Measurements from ENCODE around the gene GMDS.

Gene GMDS

GRCh38 chr6:1597924-1598323 lies 647.5 kb downstream of the GMDS start:
- Histone ChIP-seq H3K27ac (ENCODE audit: low read depth in 2 of 2, low read length in 2 of 2) (no peak overlapping the region), H3K4me1 (ENCODE audit: control insufficient read depth in 2 of 2, insufficient read depth in 2 of 2, low read length in 2 of 2) (peaks cover 7 to 8% of the 10 kb centered on the region in 2 donors), H3K36me3 (ENCODE audit: control insufficient read depth in 2 of 2, insufficient read depth in 2 of 2, low read length in 2 of 2) (no peaks in the 10 kb centered on the region), H3K9me3 (ENCODE audit: control insufficient read depth in 2 of 2, low read length in 2 of 2) (no peaks in the 10 kb centered on the region), H3K4me3 (ENCODE audit: low read length in 2 of 2) (no peak overlapping the region), H3K9ac (ENCODE audit: low read depth in 1 of 2, low read length in 2 of 2) (no peak overlapping the region), H3K27me3 (ENCODE audit: control insufficient read depth in 2 of 2, insufficient read depth in 2 of 2, low read length in 2 of 2) (peaks cover 46 to 53% of the 10 kb centered on the region in 2 donors)

DNA sequence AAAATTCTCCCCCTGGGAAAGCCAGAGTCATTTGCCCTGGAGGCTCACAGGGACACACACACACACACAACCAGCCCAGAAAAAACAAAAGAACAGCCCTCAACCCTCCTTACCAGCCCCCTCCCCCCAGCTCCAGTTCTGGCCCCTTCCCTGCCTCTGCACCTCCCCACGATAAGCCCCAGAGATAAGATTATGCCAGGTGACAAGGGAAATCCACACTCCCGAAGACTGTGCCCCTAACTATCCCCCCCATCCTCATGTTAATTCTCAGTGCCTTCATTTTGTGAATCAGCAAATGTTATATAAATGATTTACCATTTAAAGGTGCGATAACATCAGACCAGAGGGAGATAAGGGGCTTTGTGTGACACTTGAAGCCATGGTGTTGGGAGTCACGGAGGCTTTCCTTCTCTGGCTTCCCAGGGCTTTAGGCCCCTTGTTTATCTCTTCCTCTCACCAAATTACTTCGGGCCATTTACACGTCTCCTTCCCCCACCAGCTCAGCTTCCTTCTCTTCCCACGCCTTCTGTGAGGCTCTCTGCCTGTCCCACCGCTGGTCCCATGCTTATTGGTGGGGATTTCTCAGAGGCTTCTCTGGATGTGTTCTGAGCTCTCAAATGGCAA lies 648.2 kb downstream of the GMDS start:
- no peak overlapping the region for H3K9ac ChIP-seq (ENCODE audit: low read depth in 1 of 2, low read length in 2 of 2)
- no peaks in the 10 kb centered on the region for H3K9me3 ChIP-seq (ENCODE audit: control insufficient read depth in 2 of 2, low read length in 2 of 2)
- no peak overlapping the region for H3K27ac ChIP-seq (ENCODE audit: low read depth in 2 of 2, low read length in 2 of 2)
- no peaks in the 10 kb centered on the region for H3K36me3 ChIP-seq (ENCODE audit: control insufficient read depth in 2 of 2, insufficient read depth in 2 of 2, low read length in 2 of 2)
- no peak overlapping the region for H3K4me3 ChIP-seq (ENCODE audit: low read length in 2 of 2)
- H3K27me3 ChIP-seq (ENCODE audit: control insufficient read depth in 2 of 2, insufficient read depth in 2 of 2, low read length in 2 of 2) = peaks cover 40 to 46% of the 10 kb centered on the region in 2 donors
- H3K4me1 ChIP-seq (ENCODE audit: control insufficient read depth in 2 of 2, insufficient read depth in 2 of 2, low read length in 2 of 2) = peaks cover 7 to 8% of the 10 kb centered on the region in 2 donors

- H3K4me3 ChIP-seq (ENCODE audit: low read length in 2 of 2) = peak overlapping the region in 1 of 2 donors; percentile 54
- no peak overlapping the region for H3K9ac ChIP-seq (ENCODE audit: low read depth in 1 of 2, low read length in 2 of 2)
- peaks cover 34 to 37% of the 10 kb centered on the region in 2 donors for H3K27me3 ChIP-seq (ENCODE audit: control insufficient read depth in 2 of 2, insufficient read depth in 2 of 2, low read length in 2 of 2)
- peaks cover 5 to 7% of the 10 kb centered on the region in 2 donors for H3K4me1 ChIP-seq (ENCODE audit: control insufficient read depth in 2 of 2, insufficient read depth in 2 of 2, low read length in 2 of 2)
- H3K27ac ChIP-seq (ENCODE audit: low read depth in 2 of 2, low read length in 2 of 2) = no peak overlapping the region
- no peaks in the 10 kb centered on the region for H3K9me3 ChIP-seq (ENCODE audit: control insufficient read depth in 2 of 2, low read length in 2 of 2)
- H3K36me3 ChIP-seq (ENCODE audit: control insufficient read depth in 2 of 2, insufficient read depth in 2 of 2, low read length in 2 of 2) = no peaks in the 10 kb centered on the region
These were observed 649.1 kb downstream of the GMDS start for GRCh38 chr6:1596088-1596852.

DNA sequence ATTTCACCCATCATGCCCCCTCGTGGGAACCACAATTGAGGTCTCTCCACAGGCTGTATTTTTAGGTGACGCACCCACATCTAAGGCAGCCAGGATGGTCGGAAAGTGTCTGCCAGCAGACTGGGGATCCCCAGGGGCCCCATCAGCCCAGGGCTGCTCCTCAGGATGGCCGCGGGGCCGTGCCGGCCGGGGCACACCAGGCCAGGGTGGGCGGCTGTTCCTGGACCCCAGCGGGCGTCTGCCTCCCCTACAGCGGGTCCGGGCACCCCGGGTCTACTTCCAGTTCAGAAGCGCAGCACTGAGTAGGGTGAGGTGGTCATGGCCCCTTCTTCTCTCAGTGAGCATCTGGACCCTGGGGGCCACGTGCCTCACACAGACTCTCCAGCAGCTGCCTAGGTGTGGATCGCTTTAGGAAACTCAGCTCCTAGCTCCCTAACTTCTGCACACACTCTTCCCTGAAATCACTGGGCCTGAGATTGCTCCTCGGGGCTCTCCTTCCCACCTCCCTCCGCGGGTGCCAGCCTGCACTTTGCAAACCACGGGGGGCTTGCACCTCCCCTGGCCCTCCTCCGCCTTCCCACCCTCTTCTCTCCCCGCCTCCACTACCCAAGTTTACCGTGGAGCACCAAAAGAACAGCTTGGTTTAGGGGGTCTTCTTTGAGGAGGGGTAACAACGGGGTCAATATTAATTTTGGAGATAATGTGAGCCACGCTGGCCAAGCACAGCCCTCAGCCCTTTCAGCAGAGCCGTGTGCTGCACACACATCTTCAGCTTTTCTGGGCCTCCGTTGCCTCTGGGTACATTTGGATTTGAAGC lies 649.9 kb downstream of the GMDS start:
- no peak overlapping the region for H3K27ac ChIP-seq (ENCODE audit: low read depth in 2 of 2, low read length in 2 of 2)
- no peaks in the 10 kb centered on the region for H3K36me3 ChIP-seq (ENCODE audit: control insufficient read depth in 2 of 2, insufficient read depth in 2 of 2, low read length in 2 of 2)
- peaks cover 28 to 30% of the 10 kb centered on the region in 2 donors for H3K27me3 ChIP-seq (ENCODE audit: control insufficient read depth in 2 of 2, insufficient read depth in 2 of 2, low read length in 2 of 2)
- H3K4me1 ChIP-seq (ENCODE audit: control insufficient read depth in 2 of 2, insufficient read depth in 2 of 2, low read length in 2 of 2) = peaks cover 0 to 2% of the 10 kb centered on the region in 2 donors
- H3K9me3 ChIP-seq (ENCODE audit: control insufficient read depth in 2 of 2, low read length in 2 of 2) = no peaks in the 10 kb centered on the region
- no peak overlapping the region for H3K4me3 ChIP-seq (ENCODE audit: low read length in 2 of 2)
- no peak overlapping the region for H3K9ac ChIP-seq (ENCODE audit: low read depth in 1 of 2, low read length in 2 of 2)

GRCh38 chr6:1594445-1595200 lies 650.8 kb downstream of the GMDS start:
- Histone ChIP-seq H3K4me3 (ENCODE audit: low read length in 2 of 2) (peak overlapping the region in 1 of 2 donors; percentile 1), H3K27ac (ENCODE audit: low read depth in 2 of 2, low read length in 2 of 2) (no peak overlapping the region), H3K9ac (ENCODE audit: low read depth in 1 of 2, low read length in 2 of 2) (no peak overlapping the region), H3K4me1 (ENCODE audit: control insufficient read depth in 2 of 2, insufficient read depth in 2 of 2, low read length in 2 of 2) (peaks cover 0 to 7% of the 10 kb centered on the region in 2 donors), H3K27me3 (ENCODE audit: control insufficient read depth in 2 of 2, insufficient read depth in 2 of 2, low read length in 2 of 2) (peaks cover 23 to 24% of the 10 kb centered on the region in 2 donors), H3K36me3 (ENCODE audit: control insufficient read depth in 2 of 2, insufficient read depth in 2 of 2, low read length in 2 of 2) (no peaks in the 10 kb centered on the region), H3K9me3 (ENCODE audit: control insufficient read depth in 2 of 2, low read length in 2 of 2) (no peaks in the 10 kb centered on the region)

GRCh38 chr6:1593958-1594314 lies 651.5 kb downstream of the GMDS start:
- Histone ChIP-seq H3K4me1 (ENCODE audit: control insufficient read depth in 2 of 2, insufficient read depth in 2 of 2, low read length in 2 of 2) (peaks cover 0 to 10% of the 10 kb centered on the region in 2 donors), H3K27ac (ENCODE audit: low read depth in 2 of 2, low read length in 2 of 2) (no peak overlapping the region), H3K9ac (ENCODE audit: low read depth in 1 of 2, low read length in 2 of 2) (no peak overlapping the region), H3K4me3 (ENCODE audit: low read length in 2 of 2) (no peak overlapping the region), H3K9me3 (ENCODE audit: control insufficient read depth in 2 of 2, low read length in 2 of 2) (no peaks in the 10 kb centered on the region), H3K27me3 (ENCODE audit: control insufficient read depth in 2 of 2, insufficient read depth in 2 of 2, low read length in 2 of 2) (peaks cover 19 to 21% of the 10 kb centered on the region in 2 donors), H3K36me3 (ENCODE audit: control insufficient read depth in 2 of 2, insufficient read depth in 2 of 2, low read length in 2 of 2) (no peaks in the 10 kb centered on the region)

GRCh38 chr6:1593286-1593957 lies 652.0 kb downstream of the GMDS start:
- Histone ChIP-seq H3K27me3 (ENCODE audit: control insufficient read depth in 2 of 2, insufficient read depth in 2 of 2, low read length in 2 of 2) (peaks cover 19 to 21% of the 10 kb centered on the region in 2 donors), H3K4me3 (ENCODE audit: low read length in 2 of 2) (no peak overlapping the region), H3K9ac (ENCODE audit: low read depth in 1 of 2, low read length in 2 of 2) (no peak overlapping the region), H3K27ac (ENCODE audit: low read depth in 2 of 2, low read length in 2 of 2) (no peak overlapping the region), H3K9me3 (ENCODE audit: control insufficient read depth in 2 of 2, low read length in 2 of 2) (no peaks in the 10 kb centered on the region), H3K36me3 (ENCODE audit: control insufficient read depth in 2 of 2, insufficient read depth in 2 of 2, low read length in 2 of 2) (no peaks in the 10 kb centered on the region), H3K4me1 (ENCODE audit: control insufficient read depth in 2 of 2, insufficient read depth in 2 of 2, low read length in 2 of 2) (peaks cover 0 to 12% of the 10 kb centered on the region in 2 donors)

DNA sequence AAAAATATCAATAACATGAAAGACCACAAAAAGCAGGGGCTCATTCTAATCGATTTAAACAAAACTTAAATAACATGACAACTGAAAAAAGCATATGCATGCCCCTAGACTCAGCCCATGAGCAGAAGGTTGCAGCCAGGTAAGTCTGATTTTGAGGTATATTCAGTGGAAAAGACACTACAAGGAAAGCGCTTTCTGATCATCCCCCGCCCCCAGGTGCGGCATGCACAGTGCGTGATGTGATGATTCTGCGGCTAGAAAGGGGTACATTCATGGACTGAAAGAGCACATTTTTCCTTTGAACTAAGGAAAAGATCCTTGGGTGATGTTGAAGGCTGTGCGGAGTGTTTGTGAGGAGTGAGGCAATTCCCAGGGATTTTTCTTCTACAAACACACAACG lies 652.6 kb downstream of the GMDS start:
- Histone ChIP-seq H3K27ac (ENCODE audit: low read depth in 2 of 2, low read length in 2 of 2) (no peak overlapping the region), H3K27me3 (ENCODE audit: control insufficient read depth in 2 of 2, insufficient read depth in 2 of 2, low read length in 2 of 2) (peaks cover 19 to 21% of the 10 kb centered on the region in 2 donors), H3K9ac (ENCODE audit: low read depth in 1 of 2, low read length in 2 of 2) (no peak overlapping the region), H3K36me3 (ENCODE audit: control insufficient read depth in 2 of 2, insufficient read depth in 2 of 2, low read length in 2 of 2) (no peaks in the 10 kb centered on the region), H3K4me3 (ENCODE audit: low read length in 2 of 2) (no peak overlapping the region), H3K9me3 (ENCODE audit: control insufficient read depth in 2 of 2, low read length in 2 of 2) (no peaks in the 10 kb centered on the region), H3K4me1 (ENCODE audit: control insufficient read depth in 2 of 2, insufficient read depth in 2 of 2, low read length in 2 of 2) (peaks cover 0 to 12% of the 10 kb centered on the region in 2 donors)

GRCh38 chr6:1591926-1592325 lies 653.5 kb downstream of the GMDS start:
- no peaks in the 10 kb centered on the region for H3K9me3 ChIP-seq (ENCODE audit: control insufficient read depth in 2 of 2, low read length in 2 of 2)
- peaks cover 0 to 12% of the 10 kb centered on the region in 2 donors for H3K4me1 ChIP-seq (ENCODE audit: control insufficient read depth in 2 of 2, insufficient read depth in 2 of 2, low read length in 2 of 2)
- peaks cover 16 to 19% of the 10 kb centered on the region in 2 donors for H3K27me3 ChIP-seq (ENCODE audit: control insufficient read depth in 2 of 2, insufficient read depth in 2 of 2, low read length in 2 of 2)
- no peak overlapping the region for H3K9ac ChIP-seq (ENCODE audit: low read depth in 1 of 2, low read length in 2 of 2)
- no peaks in the 10 kb centered on the region for H3K36me3 ChIP-seq (ENCODE audit: control insufficient read depth in 2 of 2, insufficient read depth in 2 of 2, low read length in 2 of 2)
- no peak overlapping the region for H3K4me3 ChIP-seq (ENCODE audit: low read length in 2 of 2)
- H3K27ac ChIP-seq (ENCODE audit: low read depth in 2 of 2, low read length in 2 of 2) = no peak overlapping the region
